ENCODE measurements around the gene SNRNP200.

- TF ChIP-seq POLR2A (IDR thresholded peaks at IDR 0.05; ENCODE audit: low read depth, low read length) (no peak), TAF1 (IDR thresholded peaks at IDR 0.05; ENCODE audit: low read depth, low read length) (no peak), POLR2AphosphoS5 (IDR thresholded peaks at IDR 0.05; ENCODE audit: low read depth, low read length) (no peak)
Measured at GRCh38 chr2:96315005-96315399, 9.7 kb upstream of the SNRNP200 start.

All from GM12891 (cell line).